ENCODE data around the gene POC1B. TPM values are rescaled to one million over a fixed set of nuclear protein-coding genes. Genes with fewer than 3 reads are reported as not detected.

Gene POC1B
- total RNA-seq, 1 donor from 2014 or later = 40.3 TPM

GRCh38 chr12:89400415-89400814 is 125.4 kb downstream of the POC1B start:
- Histone ChIP-seq H3K9me3 (ENCODE audit: low read depth) (no peaks in the 10 kb centered on the region), H3K27me3 (no peaks in the 10 kb centered on the region), H3F3A (ENCODE audit: low read depth) (no peaks in the 10 kb centered on the region), H3K9ac (no peak overlapping the region), H3K4me2 (no peak overlapping the region), H4K20me1 (ENCODE audit: low read depth) (no peaks in the 10 kb centered on the region), H3K4me3 (no peak overlapping the region), H3K27ac (no peak overlapping the region), H3K36me3 (no peaks in the 10 kb centered on the region), H3K79me2 (ENCODE audit: low read depth) (no peaks in the 10 kb centered on the region), H2AFZ (replicated peaks) (no peak overlapping the region), H3K4me1 (peaks cover 7% of the 10 kb centered on the region)
- TF ChIP-seq EZH2phosphoT487 (IDR thresholded peaks at IDR 0.05) (no peak), CTCF (IDR thresholded peaks at IDR 0.05) (no peak), EZH2 (IDR thresholded peaks at IDR 0.05) (no peak)
- Mint-ChIP-seq H3K27me3 (ENCODE audit: insufficient read depth, low read depth) (no peaks in the 10 kb centered on the region), H3K36me3 (peaks cover 8% of the 10 kb centered on the region), H3K9me3 (peaks cover 5% of the 10 kb centered on the region), H3K4me1 (peaks cover 6% of the 10 kb centered on the region), H3K4me3 (no peak overlapping the region), H3K27ac (no peak overlapping the region)
- DNase-seq (ENCODE audit: low spot score) = no peak

- TF ChIP-seq EZH2phosphoT487 (IDR thresholded peaks at IDR 0.05) = no peak
- TF ChIP-seq EZH2 (IDR thresholded peaks at IDR 0.05) = no peak
- no peak for TF ChIP-seq CTCF (IDR thresholded peaks at IDR 0.05)
- H3K27ac Mint-ChIP-seq = no peak overlapping the region
- H3K36me3 Mint-ChIP-seq = no peaks in the 10 kb centered on the region
- H3K4me2 ChIP-seq = no peak overlapping the region
- H2AFZ ChIP-seq (replicated peaks) = no peak overlapping the region
- peaks cover 5% of the 10 kb centered on the region for H3K9me3 Mint-ChIP-seq
- H3K4me1 ChIP-seq = no peaks in the 10 kb centered on the region
- peaks cover 10% of the 10 kb centered on the region for H3K4me1 Mint-ChIP-seq
- no peak overlapping the region for H3K4me3 Mint-ChIP-seq
- no peak for DNase-seq (ENCODE audit: low spot score)
- no peaks in the 10 kb centered on the region for H3K79me2 ChIP-seq (ENCODE audit: low read depth)
- H3K36me3 ChIP-seq = no peaks in the 10 kb centered on the region
- peaks cover 2% of the 10 kb centered on the region for H3K27me3 Mint-ChIP-seq (ENCODE audit: insufficient read depth, low read depth)
- H3K4me3 ChIP-seq = no peak overlapping the region
- H3K9me3 ChIP-seq (ENCODE audit: low read depth) = no peaks in the 10 kb centered on the region
- H3K27ac ChIP-seq = no peak overlapping the region
- H3K27me3 ChIP-seq = no peaks in the 10 kb centered on the region
- H3K9ac ChIP-seq = no peak overlapping the region
- H4K20me1 ChIP-seq (ENCODE audit: low read depth) = no peaks in the 10 kb centered on the region
- no peaks in the 10 kb centered on the region for H3F3A ChIP-seq (ENCODE audit: low read depth)
Measured at GRCh38 chr12:89395712-89396111, 130.1 kb downstream of the POC1B start.

GRCh38 chr12:89393551-89394121 is 132.2 kb downstream of the POC1B start:
- Mint-ChIP-seq H3K9me3 (peaks cover 4% of the 10 kb centered on the region), H3K27me3 (ENCODE audit: insufficient read depth, low read depth) (peaks cover 4% of the 10 kb centered on the region), H3K27ac (no peak overlapping the region), H3K4me1 (peaks cover 17% of the 10 kb centered on the region), H3K36me3 (no peaks in the 10 kb centered on the region), H3K4me3 (no peak overlapping the region)
- no peak for TF ChIP-seq EZH2 (IDR thresholded peaks at IDR 0.05)
- no peak for TF ChIP-seq EZH2phosphoT487 (IDR thresholded peaks at IDR 0.05)
- no peak for TF ChIP-seq CTCF (IDR thresholded peaks at IDR 0.05)
- H3K36me3 ChIP-seq = no peaks in the 10 kb centered on the region
- H3K9me3 ChIP-seq (ENCODE audit: low read depth) = no peaks in the 10 kb centered on the region
- no peak overlapping the region for H3K27ac ChIP-seq
- no peaks in the 10 kb centered on the region for H3F3A ChIP-seq (ENCODE audit: low read depth)
- H3K27me3 ChIP-seq = no peaks in the 10 kb centered on the region
- no peaks in the 10 kb centered on the region for H3K79me2 ChIP-seq (ENCODE audit: low read depth)
- no peaks in the 10 kb centered on the region for H4K20me1 ChIP-seq (ENCODE audit: low read depth)
- H3K9ac ChIP-seq = no peak overlapping the region
- H2AFZ ChIP-seq (replicated peaks) = no peak overlapping the region
- H3K4me3 ChIP-seq = no peak overlapping the region
- H3K4me1 ChIP-seq = no peaks in the 10 kb centered on the region
- no peak overlapping the region for H3K4me2 ChIP-seq
- DNase-seq (ENCODE audit: low spot score) = no peak
